BLaER1 treated with 17β-estradiol and CSF1 and Interleukin-3, amounts not matched to agents 10 nM and 100 nM (cell line): ENCODE results near the gene APBB2.
A peak's percentile ranks its signal among the peaks of the same experiment; 100 is the strongest.

Source experiments
- H3K27ac ChIP-seq, 11 experiments: shearing (Covaris generic); formaldehyde crosslinking; 2 replicates each; pipeline ENCODE4 v1.8.1; 2022
- H3K27me3 ChIP-seq, 11 experiments: shearing (Covaris generic); formaldehyde crosslinking; 2 replicates each; pipeline ENCODE4 v1.8.1; 2022
- H3K36me3 ChIP-seq, 11 experiments: shearing (Covaris generic); formaldehyde crosslinking; 2 replicates each; pipeline ENCODE4 v1.8.1; 2022
- H3K4me1 ChIP-seq, 10 experiments: shearing (Covaris generic); formaldehyde crosslinking; 2 replicates each; pipeline ENCODE4 v1.8.1; 2022
- H3K4me2 ChIP-seq, 11 experiments: shearing (Covaris generic); formaldehyde crosslinking; 2 replicates each; pipeline ENCODE4 v1.8.1; 2022
- H3K4me3 ChIP-seq, 10 experiments: shearing (Covaris generic); formaldehyde crosslinking; 2 replicates each; pipeline ENCODE4 v1.8.1; 2022
- H3K9ac ChIP-seq, 11 experiments: shearing (Covaris generic); formaldehyde crosslinking; 2 replicates each; pipeline ENCODE4 v1.8.1; 2022
- H3K9me3 ChIP-seq, 11 experiments: shearing (Covaris generic); formaldehyde crosslinking; replicated peaks in 1 of 11; 2 replicates each; pipeline ENCODE4 v1.8.1; 2022
- H4K20me1 ChIP-seq, 11 experiments: shearing (Covaris generic); formaldehyde crosslinking; 2 replicates each; pipeline ENCODE4 v1.8.1; 2022
- Cebpa-rat ChIP-seq, 11 experiments: shearing (Covaris generic); IDR thresholded peaks; 2 replicates each; pipeline ENCODE4 v1.8.1; 2022

APBB2 gene

DNA sequence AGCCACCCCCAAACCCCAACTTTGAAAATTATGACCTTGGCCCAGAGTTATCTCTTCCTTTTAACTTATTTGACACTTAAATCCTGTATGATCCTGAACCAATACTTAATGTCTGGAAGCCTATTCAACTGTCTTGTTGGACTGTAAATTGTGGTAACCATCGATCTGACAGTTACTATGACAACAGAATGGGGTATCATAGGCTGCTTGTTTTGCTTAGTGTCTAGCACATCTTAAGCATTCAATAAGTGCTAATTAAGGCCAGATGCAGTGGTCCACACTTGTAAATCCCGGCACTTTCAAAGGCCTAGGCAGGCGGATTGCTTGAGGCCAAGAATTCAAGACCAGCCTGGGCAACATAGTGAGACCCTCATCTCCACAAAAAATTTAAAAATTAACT lies 175.0 kb downstream of the APBB2 start:
- no peaks in the 10 kb centered on the region for H3K27me3 ChIP-seq
- TF ChIP-seq Cebpa-rat (IDR thresholded peaks at IDR 0.05): no peak
- H3K4me1 ChIP-seq: no peaks in the 10 kb centered on the region
- no peaks in the 10 kb centered on the region for H3K36me3 ChIP-seq
- H3K4me3 ChIP-seq: no peak overlapping the region
- no peak overlapping the region for H3K9ac ChIP-seq
- no peak overlapping the region for H3K27ac ChIP-seq
- no peak overlapping the region for H3K4me2 ChIP-seq
- no peaks in the 10 kb centered on the region for H4K20me1 ChIP-seq
- H3K9me3 ChIP-seq: peaks cover 0 to 11% (median 5%) of the 10 kb centered on the region in 11 experiments; a peak in 16 of 22 replicates

DNA sequence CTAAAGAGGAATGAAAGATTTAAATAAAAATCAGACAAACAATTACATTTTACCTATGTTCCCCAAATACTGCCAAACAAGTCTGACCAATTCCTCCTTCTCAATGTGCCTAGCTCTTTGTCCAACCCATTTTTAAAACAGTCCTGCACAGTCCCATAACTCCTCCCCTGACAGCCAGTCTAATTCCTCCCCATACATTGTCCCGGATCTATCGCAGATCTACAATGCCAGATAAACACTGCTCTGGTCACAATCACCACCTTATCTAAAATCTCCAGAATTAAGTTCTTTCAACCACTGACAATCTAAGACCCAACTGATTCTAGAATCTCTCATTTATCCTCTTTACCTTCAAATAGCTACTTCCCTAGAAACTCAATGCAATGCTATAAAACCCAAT lies 176.0 kb downstream of the APBB2 start:
- Histone ChIP-seq H3K4me3 (no peak overlapping the region), H3K27me3 (no peaks in the 10 kb centered on the region), H3K9me3 (peaks cover 0 to 5% (median 0%) of the 10 kb centered on the region in 11 experiments; a peak in 1 of 22 replicates), H3K27ac (no peak overlapping the region), H4K20me1 (no peaks in the 10 kb centered on the region), H3K4me1 (no peaks in the 10 kb centered on the region), H3K9ac (no peak overlapping the region), H3K36me3 (no peaks in the 10 kb centered on the region), H3K4me2 (no peak overlapping the region)
- TF ChIP-seq Cebpa-rat (IDR thresholded peaks at IDR 0.05): no peak

DNA sequence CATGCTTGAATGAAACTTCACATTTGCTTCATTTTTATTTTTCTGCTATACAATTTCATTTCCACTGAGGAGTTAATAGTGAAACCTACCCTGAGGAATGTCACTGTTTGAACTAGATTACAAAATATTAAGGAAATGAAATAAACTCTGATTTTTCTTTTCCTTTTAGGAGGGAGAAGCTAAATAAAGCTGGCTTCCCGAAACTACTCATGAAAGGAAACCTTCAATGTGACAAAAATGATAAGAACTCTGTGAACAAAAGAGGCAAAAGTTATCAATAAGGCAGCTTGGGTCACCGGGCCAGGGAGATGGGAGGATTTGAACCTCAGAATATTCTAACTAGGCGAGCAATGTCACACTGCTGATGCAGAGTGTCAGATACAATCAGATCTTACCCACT lies 185.2 kb downstream of the APBB2 start:
- no peaks in the 10 kb centered on the region for H3K4me1 ChIP-seq
- no peaks in the 10 kb centered on the region for H3K27me3 ChIP-seq
- H3K9me3 ChIP-seq: peaks cover 25 to 42% (median 32%) of the 10 kb centered on the region in 11 experiments; a peak in 21 of 22 replicates
- H4K20me1 ChIP-seq: no peaks in the 10 kb centered on the region
- no peak overlapping the region for H3K9ac ChIP-seq
- H3K27ac ChIP-seq: no peak overlapping the region
- TF ChIP-seq Cebpa-rat (IDR thresholded peaks at IDR 0.05): no peak
- no peak overlapping the region for H3K4me3 ChIP-seq
- H3K4me2 ChIP-seq: no peak overlapping the region
- H3K36me3 ChIP-seq: peaks cover 11 to 74% (median 45%) of the 10 kb centered on the region in 11 experiments; a peak in 19 of 22 replicates

DNA sequence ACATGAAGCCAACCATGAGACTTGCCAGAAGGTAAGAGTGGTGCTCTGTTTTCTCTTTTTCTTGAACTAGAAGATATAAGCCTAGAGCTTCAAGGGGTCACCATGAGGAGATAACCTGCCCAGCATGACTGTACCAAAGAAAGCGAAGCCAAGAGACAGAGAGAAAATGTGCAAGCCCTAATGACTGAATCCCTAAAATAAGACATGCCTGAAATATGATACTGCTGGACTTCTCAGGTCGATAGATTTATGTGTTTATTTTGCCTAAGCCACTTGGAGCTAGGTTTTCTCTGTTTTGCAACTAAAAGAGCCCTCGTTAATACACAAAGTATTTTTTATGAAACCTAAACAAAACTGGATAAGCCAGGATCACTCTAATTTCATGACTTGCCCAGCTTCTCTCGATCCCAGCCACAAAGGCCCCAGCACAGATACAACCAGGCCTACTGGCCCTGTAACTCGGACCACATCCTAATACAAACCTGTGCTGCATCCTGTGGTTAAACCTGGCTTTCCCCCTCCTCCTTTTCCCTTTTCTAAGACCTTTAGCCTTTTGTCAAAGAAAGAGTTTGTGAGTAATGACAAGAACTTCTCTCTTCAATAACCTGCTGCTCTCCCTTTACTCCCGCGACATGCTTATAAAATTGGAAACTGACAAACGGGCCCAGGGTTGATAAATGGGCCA lies 185.8 kb downstream of the APBB2 start:
- H3K4me1 ChIP-seq: no peaks in the 10 kb centered on the region
- no peak for TF ChIP-seq Cebpa-rat (IDR thresholded peaks at IDR 0.05)
- no peaks in the 10 kb centered on the region for H3K27me3 ChIP-seq
- H3K27ac ChIP-seq: no peak overlapping the region
- H3K4me2 ChIP-seq: no peak overlapping the region
- peaks cover 11 to 75% (median 49%) of the 10 kb centered on the region in 11 experiments; a peak in 19 of 22 replicates for H3K36me3 ChIP-seq
- H4K20me1 ChIP-seq: no peaks in the 10 kb centered on the region
- no peak overlapping the region for H3K4me3 ChIP-seq
- peaks cover 25 to 42% (median 32%) of the 10 kb centered on the region in 11 experiments; a peak in 21 of 22 replicates for H3K9me3 ChIP-seq
- H3K9ac ChIP-seq: no peak overlapping the region

DNA sequence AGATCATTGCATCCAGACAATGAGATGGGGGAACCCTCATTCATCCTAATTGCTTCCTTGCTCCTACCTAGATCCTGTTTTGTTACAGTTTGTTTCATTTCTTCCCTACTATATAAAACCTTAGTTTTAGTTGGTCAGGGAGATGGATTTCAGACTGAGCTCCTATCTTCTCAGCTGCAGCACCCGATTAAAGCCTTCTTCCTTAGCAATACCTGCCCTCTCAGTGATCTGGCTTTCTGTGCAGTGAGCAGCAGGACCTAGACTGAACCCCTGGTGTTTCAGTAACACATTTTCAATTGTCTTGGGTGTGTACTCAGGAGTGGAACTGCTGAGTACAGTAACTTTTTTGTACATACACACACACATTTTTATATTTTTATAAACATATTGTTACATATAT lies 187.4 kb downstream of the APBB2 start:
- H4K20me1 ChIP-seq: no peaks in the 10 kb centered on the region
- peaks cover 20 to 70% (median 54%) of the 10 kb centered on the region in 11 experiments; a peak in 21 of 22 replicates for H3K36me3 ChIP-seq
- peaks cover 15 to 42% (median 31%) of the 10 kb centered on the region in 11 experiments; a peak in 21 of 22 replicates for H3K9me3 ChIP-seq
- H3K27ac ChIP-seq: no peak overlapping the region
- no peak overlapping the region for H3K4me2 ChIP-seq
- no peak overlapping the region for H3K4me3 ChIP-seq
- H3K27me3 ChIP-seq: no peaks in the 10 kb centered on the region
- 0 out of 20 replicates have a peak, but pooled peaks cover 0 to 4% (median 0%) of the 10 kb centered on the region in 10 experiments for H3K4me1 ChIP-seq
- no peak overlapping the region for H3K9ac ChIP-seq
- TF ChIP-seq Cebpa-rat (IDR thresholded peaks at IDR 0.05): no peak

DNA sequence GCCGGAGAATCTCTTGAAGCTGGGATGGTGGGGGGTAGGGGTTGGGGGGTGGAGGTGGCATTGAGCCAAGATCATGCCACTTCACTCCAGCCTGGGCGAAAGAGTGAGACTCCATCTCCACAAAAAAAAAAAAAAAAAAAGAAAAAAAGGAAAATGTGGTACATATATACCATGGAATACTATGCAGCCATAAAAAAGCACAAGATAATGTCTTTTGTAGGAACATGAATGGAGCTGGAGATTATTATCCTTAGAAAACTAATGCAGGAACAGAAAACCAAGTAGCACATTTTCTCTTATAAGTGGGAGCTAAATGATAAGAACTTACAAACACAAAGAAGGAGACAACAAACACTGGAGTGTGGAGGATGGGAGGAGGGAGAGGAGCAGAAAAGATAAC lies 188.5 kb downstream of the APBB2 start:
- Histone ChIP-seq H3K27ac (no peak overlapping the region), H3K4me2 (no peak overlapping the region), H3K4me3 (no peak overlapping the region), H3K4me1 (0 out of 20 replicates have a peak, but pooled peaks cover 0 to 4% (median 0%) of the 10 kb centered on the region in 10 experiments), H3K36me3 (peaks cover 24 to 68% (median 57%) of the 10 kb centered on the region in 11 experiments; a peak in 21 of 22 replicates), H3K27me3 (no peaks in the 10 kb centered on the region), H3K9ac (no peak overlapping the region), H3K9me3 (peaks cover 13 to 36% (median 31%) of the 10 kb centered on the region in 11 experiments; a peak in 21 of 22 replicates), H4K20me1 (no peaks in the 10 kb centered on the region)
- no peak for TF ChIP-seq Cebpa-rat (IDR thresholded peaks at IDR 0.05)

DNA sequence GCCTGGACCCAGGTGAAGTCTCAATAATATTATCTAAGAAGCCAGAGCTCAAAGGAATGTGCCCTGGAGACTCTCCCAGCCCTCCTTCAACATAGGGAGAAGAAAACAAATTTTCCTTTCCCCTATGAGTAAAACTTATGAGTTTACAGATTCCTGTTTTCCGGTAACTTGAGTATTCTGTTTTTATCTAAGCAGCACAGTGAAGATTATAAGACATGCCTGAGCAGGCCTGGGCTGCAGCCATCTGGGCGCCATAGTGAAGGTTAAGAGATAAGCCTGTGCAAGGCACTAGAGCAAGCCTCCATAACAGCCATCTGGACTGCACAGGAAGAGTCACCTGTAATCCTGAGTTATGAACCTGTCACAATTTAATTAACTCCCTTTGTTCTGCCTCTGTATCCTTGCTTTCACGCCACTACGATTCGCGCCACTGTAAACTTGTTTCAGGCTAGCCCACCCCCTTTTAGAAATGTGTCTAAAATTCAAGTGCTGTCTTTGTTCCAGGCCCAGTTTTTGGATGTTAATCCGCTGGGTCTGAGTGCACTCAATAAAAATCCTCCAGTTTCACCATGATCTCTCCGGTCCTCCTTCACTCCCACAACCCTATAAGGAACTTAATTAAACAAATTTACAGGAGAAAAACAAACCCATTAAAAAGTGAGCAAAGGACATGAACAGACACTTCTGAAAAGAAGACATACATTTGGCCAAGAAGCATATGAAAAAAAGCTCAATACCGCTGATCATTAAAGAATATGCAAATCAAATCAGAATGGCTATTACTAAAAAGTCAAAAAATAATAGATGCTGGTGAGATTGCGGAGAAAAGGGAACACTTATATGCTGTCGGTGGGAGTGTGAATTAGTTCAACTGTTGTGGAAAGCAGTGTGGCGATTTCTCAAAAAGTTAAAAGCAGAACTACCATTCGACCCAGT lies 189.5 kb downstream of the APBB2 start:
- Histone ChIP-seq H3K9me3 (peaks cover 3 to 27% (median 23%) of the 10 kb centered on the region in 11 experiments; a peak in 21 of 22 replicates), H3K27ac (no peak overlapping the region), H3K36me3 (peaks cover 21 to 60% (median 50%) of the 10 kb centered on the region in 11 experiments; a peak in 21 of 22 replicates), H3K4me2 (no peak overlapping the region), H4K20me1 (no peaks in the 10 kb centered on the region), H3K4me3 (peak overlapping the region in 3 of 10 experiments; percentile 4 to 13 (median 7); a peak in 2 of 20 replicates), H3K9ac (no peak overlapping the region), H3K27me3 (no peaks in the 10 kb centered on the region), H3K4me1 (peaks cover 0 to 6% (median 0%) of the 10 kb centered on the region in 10 experiments; a peak in 1 of 20 replicates)
- TF ChIP-seq Cebpa-rat (IDR thresholded peaks at IDR 0.05): no peak

DNA sequence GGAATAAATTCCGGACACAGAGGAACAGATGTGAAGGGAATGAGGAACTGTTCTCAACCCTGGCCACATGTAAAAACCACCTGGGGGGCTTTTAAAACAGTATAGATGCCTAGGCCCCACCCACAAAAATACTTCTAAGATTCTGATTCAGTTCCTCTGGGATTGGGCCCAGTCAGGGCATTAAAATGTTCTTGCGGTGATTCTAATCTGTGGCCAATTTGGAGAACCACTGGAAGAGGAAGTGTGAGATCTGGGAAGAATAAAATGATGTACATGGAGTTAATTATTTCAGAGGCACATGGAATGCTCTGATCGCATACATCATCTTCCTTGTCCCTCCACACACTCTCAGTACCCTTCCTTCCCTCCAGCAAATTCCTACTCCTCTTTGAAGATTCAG lies 192.2 kb downstream of the APBB2 start:
- H3K9ac ChIP-seq: no peak overlapping the region
- H3K27me3 ChIP-seq: no peaks in the 10 kb centered on the region
- H3K36me3 ChIP-seq: peaks cover 13 to 49% (median 33%) of the 10 kb centered on the region in 11 experiments; a peak in 21 of 22 replicates
- no peak overlapping the region for H3K27ac ChIP-seq
- no peak overlapping the region; a peak in 2 of 20 replicates for H3K4me3 ChIP-seq
- peaks cover 0 to 11% (median 3%) of the 10 kb centered on the region in 11 experiments; a peak in 7 of 22 replicates for H3K9me3 ChIP-seq
- no peaks in the 10 kb centered on the region for H4K20me1 ChIP-seq
- no peak for TF ChIP-seq Cebpa-rat (IDR thresholded peaks at IDR 0.05)
- H3K4me1 ChIP-seq: peaks cover 0 to 8% (median 0%) of the 10 kb centered on the region in 10 experiments; a peak in 1 of 20 replicates
- peak overlapping the region in 2 of 11 experiments; percentile 7 to 12; a peak in 1 of 22 replicates for H3K4me2 ChIP-seq
